Chondrocyte (in vitro differentiated cells): ENCODE measurements around the gene NSD2. TPM values are rescaled to one million over a fixed set of nuclear protein-coding genes. Genes with fewer than 3 reads are reported as not detected.

ENCODE experiments used
- DNase-seq: peaks from one replicate; pipeline ENCODE4 v3.0.0; 2021; ENCODE audit warnings: mixed read lengths, low spot score
- H3K27ac Mint-ChIP-seq: one replicate; pipeline ENCODE4 v1.8.0; 2021; ENCODE audit warnings: mild to moderate bottlenecking, moderate library complexity, mixed read lengths; ENCODE audit not compliant: unreplicated experiment
- H3K27me3 Mint-ChIP-seq: 2 replicates; pipeline ENCODE4 v1.8.0; 2021; ENCODE audit warnings: low read depth, mixed read lengths
- H3K36me3 Mint-ChIP-seq: 2 replicates; pipeline ENCODE4 v1.8.0; 2021; ENCODE audit warnings: low read depth, mixed read lengths
- H3K4me1 Mint-ChIP-seq: 2 replicates; pipeline ENCODE4 v1.8.0; 2021; ENCODE audit warnings: low read depth, mild to moderate bottlenecking, mixed read lengths
- H3K4me3 Mint-ChIP-seq: one replicate; pipeline ENCODE4 v1.8.0; 2021; ENCODE audit warnings: mild to moderate bottlenecking, moderate library complexity, mixed read lengths; ENCODE audit not compliant: unreplicated experiment
- H3K9me3 Mint-ChIP-seq: 2 replicates; pipeline ENCODE4 v1.8.0; 2021; ENCODE audit warnings: low read depth, mixed read lengths
- CTCF ChIP-seq: fragments of 200-600 bp; sonication (generic); IDR thresholded peaks from 2 replicates; pipeline ENCODE4 v1.5.0; 2021; ENCODE audit warnings: antibody characterized with exemption, mild to moderate bottlenecking, moderate library complexity
- total RNA-seq: library from RNA; stranded (reverse); gene quantifications from 3 replicates; pipeline ENCODE4 v1.2.1, GENCODE V29; 2021

NSD2 gene
- total RNA-seq, 1 donor from 2014 or later: 53.5 TPM

- no peak for TF ChIP-seq CTCF
- no peaks in the 10 kb centered on the region for H3K9me3 Mint-ChIP-seq
- peak overlapping the region; percentile 27 for H3K27ac Mint-ChIP-seq
- H3K36me3 Mint-ChIP-seq: peaks cover 20% of the 10 kb centered on the region
- no peaks in the 10 kb centered on the region for H3K4me1 Mint-ChIP-seq
- DNase-seq: peak; percentile 47
- no peaks in the 10 kb centered on the region for H3K27me3 Mint-ChIP-seq
- H3K4me3 Mint-ChIP-seq: no peak overlapping the region
Measured at GRCh38 chr4:1969928-1970723, 98.9 kb downstream of the NSD2 start.

GRCh38 chr4:1970926-1971325, 99.7 kb downstream of the NSD2 start:
- no peak overlapping the region for H3K4me3 Mint-ChIP-seq
- no peaks in the 10 kb centered on the region for H3K9me3 Mint-ChIP-seq
- DNase-seq: no peak
- no peaks in the 10 kb centered on the region for H3K4me1 Mint-ChIP-seq
- H3K27me3 Mint-ChIP-seq: no peaks in the 10 kb centered on the region
- no peak for TF ChIP-seq CTCF
- no peak overlapping the region for H3K27ac Mint-ChIP-seq
- H3K36me3 Mint-ChIP-seq: peaks cover 17% of the 10 kb centered on the region

- TF ChIP-seq CTCF: no peak
- no peak overlapping the region for H3K27ac Mint-ChIP-seq
- H3K4me3 Mint-ChIP-seq: no peak overlapping the region
- H3K4me1 Mint-ChIP-seq: no peaks in the 10 kb centered on the region
- no peaks in the 10 kb centered on the region for H3K9me3 Mint-ChIP-seq
- no peaks in the 10 kb centered on the region for H3K27me3 Mint-ChIP-seq
- no peak for DNase-seq
- peaks cover 18% of the 10 kb centered on the region for H3K36me3 Mint-ChIP-seq
Measured at GRCh38 chr4:1971456-1972200, 100.4 kb downstream of the NSD2 start.

GRCh38 chr4:1972414-1972813, 101.2 kb downstream of the NSD2 start:
- H3K9me3 Mint-ChIP-seq: no peaks in the 10 kb centered on the region
- H3K4me3 Mint-ChIP-seq: no peak overlapping the region
- no peak for TF ChIP-seq CTCF
- DNase-seq: no peak
- H3K36me3 Mint-ChIP-seq: peaks cover 17% of the 10 kb centered on the region
- no peaks in the 10 kb centered on the region for H3K27me3 Mint-ChIP-seq
- H3K27ac Mint-ChIP-seq: no peak overlapping the region
- H3K4me1 Mint-ChIP-seq: no peaks in the 10 kb centered on the region

- no peak for TF ChIP-seq CTCF
- Mint-ChIP-seq H3K27me3 (no peaks in the 10 kb centered on the region), H3K4me3 (no peak overlapping the region), H3K9me3 (no peaks in the 10 kb centered on the region), H3K27ac (no peak overlapping the region), H3K36me3 (peaks cover 20% of the 10 kb centered on the region), H3K4me1 (no peaks in the 10 kb centered on the region)
- no peak for DNase-seq
Measured at GRCh38 chr4:1973218-1973617, 102.0 kb downstream of the NSD2 start.
